Measurements from ENCODE around the gene PLAGL2.

Gene PLAGL2

DNA sequence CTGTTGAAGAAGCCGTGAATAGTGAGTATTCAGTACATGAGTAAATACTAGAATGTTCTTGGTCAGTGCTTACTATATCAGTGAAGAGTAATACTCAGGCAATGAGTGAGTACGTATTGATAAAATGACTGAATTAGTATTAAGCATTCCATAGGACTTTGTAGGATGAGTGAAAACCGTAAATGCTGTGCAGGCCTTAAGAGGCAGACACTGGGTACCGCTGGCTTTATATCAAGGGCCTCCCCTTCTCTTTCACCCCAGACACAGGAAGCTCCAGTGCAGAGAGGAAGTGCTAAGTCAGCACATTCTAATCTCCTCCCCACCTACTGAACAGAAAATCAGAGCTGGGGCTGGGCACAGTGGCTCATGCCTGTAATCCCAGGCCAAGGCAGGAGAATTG lies 24.3 kb upstream of the PLAGL2 start:
- DNase-seq (ENCODE audit: low read depth in 2 of 2, low spot score in 1 of 2), result no peak

- DNase-seq (ENCODE audit: low read depth in 2 of 2, low spot score in 1 of 2), result no peak
Measured at GRCh38 chr20:32231245-32231644, 23.7 kb upstream of the PLAGL2 start.

GRCh38 chr20:32230707-32231106 lies 23.2 kb upstream of the PLAGL2 start:
- no peak for DNase-seq (ENCODE audit: low read depth in 2 of 2, low spot score in 1 of 2)

DNA sequence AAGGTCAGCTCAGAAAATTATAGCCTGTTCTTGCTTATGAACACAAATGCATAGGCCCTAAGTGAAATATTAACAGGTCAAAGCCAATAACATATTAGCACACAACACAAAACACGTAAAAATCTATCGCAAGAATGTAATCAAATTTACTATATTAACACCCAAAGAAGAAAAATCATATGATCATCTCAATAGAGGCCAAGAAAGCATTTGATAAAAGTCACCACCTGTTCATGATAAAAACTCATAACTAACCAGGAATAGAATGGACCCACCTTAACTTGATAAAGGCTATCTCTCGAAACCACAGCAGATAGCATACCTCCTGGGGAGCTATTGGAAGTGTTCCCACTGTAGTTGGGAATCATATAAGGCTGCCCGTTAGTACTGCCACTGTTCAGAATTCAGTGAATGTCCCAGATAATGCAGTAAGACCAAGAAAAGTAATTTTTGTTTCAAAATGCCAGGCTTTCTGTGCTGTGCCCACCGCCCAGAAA lies 21.8 kb upstream of the PLAGL2 start:
- no peak for DNase-seq (ENCODE audit: low read depth in 2 of 2, low spot score in 1 of 2)

DNA sequence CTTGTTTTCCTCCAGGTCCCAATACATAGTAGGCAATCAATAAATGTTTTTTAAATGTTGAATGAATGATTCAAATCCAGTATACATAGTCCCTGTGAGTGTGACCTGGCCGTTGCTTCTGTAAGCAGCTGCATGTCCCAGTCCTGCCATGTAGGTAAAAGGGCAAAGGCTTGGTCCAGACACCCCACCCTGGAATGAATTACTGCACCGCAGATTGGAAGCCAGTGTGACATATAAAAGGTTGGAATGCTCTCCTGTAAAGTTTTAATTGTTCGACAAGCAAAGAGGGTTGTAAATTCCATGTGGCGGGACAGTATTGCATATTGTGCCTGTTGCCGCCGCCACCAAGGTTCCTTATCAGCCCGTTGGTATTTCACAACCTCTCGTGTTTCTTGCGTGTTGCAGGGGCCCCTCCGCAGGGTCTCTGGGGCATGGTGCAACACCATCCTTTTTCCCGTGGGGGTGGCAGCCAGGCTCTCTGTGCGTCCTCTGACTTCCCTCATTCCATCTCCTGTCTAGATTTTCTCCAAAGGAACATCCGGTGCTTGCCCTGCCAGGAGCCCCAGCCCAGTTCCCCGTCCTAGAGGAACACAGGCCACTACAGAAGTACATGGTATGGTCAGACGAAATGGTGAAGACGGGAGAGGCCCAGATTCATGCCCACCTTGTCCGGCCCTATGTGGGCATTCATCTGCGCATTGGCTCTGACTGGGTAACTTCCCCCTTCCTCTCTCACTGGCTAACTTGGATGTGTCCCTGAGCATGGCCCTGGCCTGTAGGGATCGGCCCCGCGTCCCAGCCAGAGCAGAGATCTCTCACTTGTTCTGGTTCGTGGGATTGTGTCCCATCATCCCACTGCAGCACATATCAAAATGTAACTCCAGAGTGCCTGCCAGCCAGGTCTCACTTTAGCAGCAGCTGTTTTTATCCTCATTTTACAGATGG lies 20.5 kb upstream of the PLAGL2 start:
- no peak for DNase-seq (ENCODE audit: low read depth in 2 of 2, low spot score in 1 of 2)

- DNase-seq (ENCODE audit: low read depth in 2 of 2, low spot score in 1 of 2), result no peak
Measured at GRCh38 chr20:32227306-32227705, 19.8 kb upstream of the PLAGL2 start.

DNA sequence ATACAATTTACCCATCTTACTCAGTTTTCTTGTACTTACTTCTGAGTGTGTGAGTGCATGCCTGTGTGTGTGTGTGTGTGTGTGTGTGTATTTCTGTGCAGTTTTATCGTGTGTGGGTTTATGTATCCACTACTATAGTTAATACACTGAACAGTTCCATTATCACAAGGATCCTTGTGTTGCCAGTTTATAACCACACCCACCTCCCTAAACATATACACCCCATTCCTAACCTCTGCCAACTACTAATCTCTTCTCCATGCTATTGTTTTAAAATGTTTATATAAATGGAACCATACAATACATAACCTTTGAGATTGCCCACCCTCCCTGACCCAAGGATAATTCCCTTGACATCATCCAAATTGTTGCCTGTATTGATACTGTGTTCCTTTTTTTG lies 18.8 kb upstream of the PLAGL2 start:
- DNase-seq (ENCODE audit: low read depth in 2 of 2, low spot score in 1 of 2), result no peak

DNA sequence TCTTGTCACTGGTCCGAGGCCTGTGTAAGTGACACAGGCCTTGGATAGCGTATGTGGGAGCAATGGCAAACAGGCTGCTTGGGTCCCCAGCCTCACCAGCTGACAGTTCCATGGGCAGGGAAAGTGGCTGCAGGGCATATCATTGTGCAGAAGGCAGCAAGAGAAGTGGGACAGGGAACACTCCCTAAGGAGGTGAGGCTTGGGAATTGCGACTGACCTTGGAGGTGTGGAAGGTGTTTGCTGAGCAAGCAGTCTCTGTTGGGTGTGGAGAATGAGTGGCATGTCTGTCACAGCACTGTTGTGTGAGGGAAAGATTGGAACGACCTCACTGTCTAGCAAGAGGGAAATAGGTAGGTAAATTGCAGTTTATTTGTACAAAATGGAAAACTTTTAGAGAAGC lies 16.9 kb upstream of the PLAGL2 start:
- DNase-seq (ENCODE audit: low read depth in 2 of 2, low spot score in 1 of 2), result no peak

DNA sequence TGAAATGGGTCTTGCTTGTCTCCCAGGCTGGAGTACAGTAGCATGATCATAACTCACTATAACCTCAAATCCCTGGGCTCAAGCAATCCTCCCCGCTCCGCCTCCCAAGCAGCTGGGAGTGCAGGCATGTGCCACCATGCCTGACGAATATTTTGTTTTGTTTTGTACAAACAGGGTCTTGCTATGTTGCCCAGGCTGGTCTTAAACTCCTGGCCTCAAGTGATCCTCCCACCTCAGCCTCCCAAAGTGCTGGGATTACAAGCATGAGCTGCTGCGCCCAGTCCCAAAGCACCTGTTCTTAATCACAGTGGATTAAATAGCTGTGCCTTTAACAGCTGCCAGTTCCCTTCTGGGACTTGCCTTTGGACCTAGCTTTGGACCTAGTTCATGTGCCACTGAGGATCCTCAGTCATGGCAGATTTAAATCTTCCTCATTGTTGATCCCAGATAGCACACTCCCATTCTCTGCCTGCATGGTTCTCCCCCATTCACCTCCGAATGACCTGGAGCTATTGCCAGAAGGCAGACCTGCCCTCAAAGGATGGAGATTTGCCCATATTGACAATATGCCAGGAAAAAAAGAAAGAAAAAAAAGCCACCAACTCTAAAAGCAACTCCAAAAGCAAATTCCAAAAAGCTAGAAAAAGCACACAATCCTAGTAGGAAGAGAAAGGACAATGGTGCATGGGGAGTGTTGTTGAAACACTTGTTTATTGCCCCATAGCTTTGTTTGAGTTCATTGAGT lies 10.8 kb upstream of the PLAGL2 start:
- no peak for DNase-seq (ENCODE audit: low read depth in 2 of 2, low spot score in 1 of 2)

GRCh38 chr20:32216179-32217142 lies 8.9 kb upstream of the PLAGL2 start:
- no peak for DNase-seq (ENCODE audit: low read depth in 2 of 2, low spot score in 1 of 2)

DNA sequence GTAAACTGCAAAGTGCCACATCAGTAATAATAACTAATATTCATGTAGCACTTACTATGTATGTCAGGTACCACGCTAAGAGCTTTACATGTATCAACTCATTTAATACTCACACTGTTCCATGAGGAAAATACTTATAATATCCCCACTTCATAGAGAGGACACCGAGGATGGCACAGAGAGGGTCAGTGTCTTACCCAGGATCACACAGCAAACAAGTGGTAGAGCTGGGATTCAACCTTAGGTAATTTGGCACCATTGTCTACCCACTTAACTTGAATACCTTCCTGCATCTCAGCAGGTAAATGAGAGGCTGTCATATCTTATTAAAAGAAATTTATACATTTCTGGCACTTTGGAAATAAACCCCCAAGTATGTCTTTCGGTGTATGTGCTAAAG lies 8.2 kb upstream of the PLAGL2 start:
- no peak for DNase-seq (ENCODE audit: low read depth in 2 of 2, low spot score in 1 of 2)

DNA sequence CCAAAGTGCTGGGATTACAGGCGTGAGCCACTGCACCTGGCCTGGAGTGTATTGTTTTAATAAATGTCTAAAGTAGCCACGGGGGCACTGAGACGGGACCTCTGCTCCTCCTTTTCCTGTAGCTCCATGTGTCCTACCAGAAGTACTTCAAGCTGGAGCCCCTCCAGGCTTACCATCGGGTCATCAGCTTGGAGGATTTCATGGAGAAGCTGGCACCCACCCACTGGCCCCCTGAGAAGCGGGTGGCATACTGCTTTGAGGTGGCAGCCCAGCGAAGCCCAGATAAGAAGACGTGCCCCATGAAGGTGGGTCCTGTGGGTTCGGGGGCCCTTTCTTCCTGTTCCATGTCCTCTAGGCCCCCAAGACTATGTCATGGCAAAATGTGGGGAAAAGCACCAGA lies 7.6 kb upstream of the PLAGL2 start:
- no peak for DNase-seq (ENCODE audit: low read depth in 2 of 2, low spot score in 1 of 2)

DNA sequence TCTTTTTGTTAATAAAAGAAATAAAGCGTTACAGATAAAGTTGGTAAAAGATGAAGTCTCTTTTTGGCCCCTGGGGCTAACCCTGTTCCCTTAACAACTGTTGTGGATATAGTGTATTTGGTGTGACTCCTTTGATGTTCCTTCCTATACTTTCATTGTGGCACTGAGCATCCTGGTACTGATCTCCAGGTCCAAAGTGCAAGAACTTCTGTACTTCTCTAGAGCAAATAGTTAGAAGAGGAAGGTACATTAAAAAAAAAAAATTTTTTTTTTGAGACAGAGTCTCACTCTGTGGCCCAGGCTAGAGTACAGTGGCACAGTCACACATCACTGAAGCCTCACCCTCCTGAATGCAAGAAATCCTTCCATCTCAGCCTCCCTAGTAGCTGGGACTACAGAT lies 6.3 kb upstream of the PLAGL2 start:
- no peak for DNase-seq (ENCODE audit: low read depth in 2 of 2, low spot score in 1 of 2)

- DNase-seq (ENCODE audit: low read depth in 2 of 2, low spot score in 1 of 2), result no peak
Measured at GRCh38 chr20:32209850-32210605, 2.5 kb upstream of the PLAGL2 start.

DNA sequence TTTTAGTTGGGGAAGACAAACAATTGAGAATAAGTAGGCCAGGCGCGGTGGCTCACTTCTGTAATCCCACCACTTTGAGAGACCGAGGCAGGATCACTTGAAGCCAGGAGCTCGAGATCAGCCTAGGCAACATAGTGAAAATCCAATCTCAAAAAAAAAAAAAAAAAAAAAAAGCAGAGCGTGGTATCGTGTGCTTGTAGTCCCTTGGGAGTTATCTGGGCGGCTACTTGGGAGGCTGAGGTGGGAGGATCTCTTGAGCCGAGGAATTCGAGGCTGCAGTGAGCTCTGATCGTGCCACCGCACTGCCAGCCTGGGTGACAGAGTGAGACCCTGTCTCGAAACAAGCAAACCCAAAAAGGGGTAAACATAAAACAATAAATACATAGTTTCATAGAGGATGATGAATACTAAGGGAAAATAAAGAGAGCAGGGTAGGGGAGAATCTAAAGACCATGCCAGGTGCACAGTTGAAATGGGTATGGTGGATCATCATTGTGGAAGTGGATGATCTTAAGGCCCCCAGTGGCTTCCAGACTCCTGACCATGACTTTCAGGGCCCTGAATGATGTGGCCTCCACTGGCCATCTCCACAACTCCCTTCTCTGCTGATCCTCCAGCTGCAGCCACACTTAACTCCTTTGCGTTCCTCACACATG lies 1.1 kb upstream of the PLAGL2 start:
- no peak for DNase-seq (ENCODE audit: low read depth in 2 of 2, low spot score in 1 of 2)

DNA sequence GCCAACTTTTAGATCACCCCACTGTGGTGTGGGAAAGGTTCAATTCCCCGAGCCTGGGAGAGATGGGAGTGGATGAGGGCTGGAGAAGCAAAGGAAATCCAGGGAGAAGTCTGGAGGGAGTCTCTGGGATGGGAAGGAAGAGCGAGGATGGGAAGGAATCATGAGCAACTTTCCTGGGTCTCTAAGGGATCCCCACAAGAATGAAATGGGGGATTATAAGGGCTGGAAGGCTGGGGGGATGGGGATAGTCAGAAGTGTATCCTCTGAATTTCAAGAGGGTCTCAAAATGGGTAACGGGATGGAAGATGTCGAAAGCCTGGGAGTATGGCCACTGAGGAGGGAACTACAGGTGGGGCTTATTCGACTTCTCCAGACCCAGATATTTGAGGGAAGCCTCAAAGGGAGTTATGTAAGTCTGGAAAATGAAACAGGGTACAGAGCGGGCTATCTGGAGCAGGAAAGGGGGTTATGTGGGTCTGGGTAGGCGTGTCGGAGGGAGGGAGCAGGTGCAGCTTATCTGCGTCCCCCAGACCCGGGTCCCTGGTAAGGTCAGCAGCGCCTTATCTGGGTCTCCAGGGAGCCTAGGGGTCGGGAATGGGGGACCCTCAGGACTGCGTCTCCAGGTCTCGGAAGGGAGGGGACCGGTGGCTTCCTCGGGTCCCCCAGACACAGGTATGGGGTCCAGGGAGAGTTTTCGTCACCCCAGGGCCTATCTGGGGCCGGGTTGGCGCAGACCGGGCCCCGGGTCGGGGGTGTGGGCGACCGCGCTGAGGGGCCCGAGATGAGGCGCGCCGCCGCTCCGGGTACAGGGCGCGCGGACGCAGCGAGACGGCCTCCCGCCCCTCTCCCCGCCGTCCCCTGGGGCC lies 550 bp downstream of the PLAGL2 start:
- DNase-seq (ENCODE audit: low read depth in 2 of 2, low spot score in 1 of 2), result no peak

GRCh38 chr20:32205843-32206759 lies 1.4 kb downstream of the PLAGL2 start:
- DNase-seq (ENCODE audit: low read depth in 2 of 2, low spot score in 1 of 2), result no peak

Measured in stimulated activated CD8-positive, alpha-beta memory T cell treated with anti-CD3 and anti-CD28 coated beads, Interleukin-4, amount 100 ng/mL, for 4 hours (primary cell).